DMS79 (cell line): ENCODE results near the gene ARSI.

Source experiments
- DNase-seq: peaks from one replicate; lab custom pipeline; 2025; lab: John Stamatoyannopoulos, UW

Gene ARSI

DNA sequence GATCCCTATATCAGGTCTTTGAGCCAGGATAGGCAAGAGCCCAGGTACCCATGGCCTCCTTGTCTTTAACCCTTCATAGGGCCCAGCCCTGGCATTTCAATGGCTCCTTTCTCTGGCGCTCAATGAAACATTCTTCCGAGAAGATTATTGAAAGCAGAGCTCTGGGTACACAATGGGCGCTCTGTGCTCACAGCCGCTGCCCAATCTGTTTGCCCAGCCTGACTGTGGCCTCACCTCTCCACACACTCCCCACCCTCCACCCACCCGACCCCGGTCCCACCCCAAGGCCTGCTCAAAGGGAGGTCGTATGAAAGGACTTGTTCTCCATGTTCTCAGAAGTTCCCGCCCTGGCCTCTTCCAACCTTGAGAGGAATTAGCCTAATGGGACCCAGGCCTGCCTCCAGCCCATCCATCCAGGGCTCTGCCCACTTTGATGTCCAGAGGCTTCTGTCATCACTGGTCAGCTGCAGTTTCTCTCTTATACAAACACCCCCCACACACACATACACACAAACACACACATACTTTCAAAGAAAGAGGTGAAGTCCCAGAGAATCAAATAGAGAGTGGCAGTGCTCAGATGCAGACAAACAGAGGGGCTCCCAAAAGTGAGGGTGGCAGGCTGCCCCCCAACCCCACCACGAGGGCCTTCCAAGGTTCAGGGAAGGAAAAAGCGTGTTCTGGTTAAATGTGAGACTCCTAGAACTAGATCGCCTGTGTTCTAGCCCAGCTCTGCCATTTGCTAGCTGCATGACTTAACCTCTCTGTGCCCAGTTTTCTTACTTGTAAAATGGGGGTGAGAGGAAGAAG is 5.1 kb upstream of the ARSI start:
- no peak for DNase-seq

DNA sequence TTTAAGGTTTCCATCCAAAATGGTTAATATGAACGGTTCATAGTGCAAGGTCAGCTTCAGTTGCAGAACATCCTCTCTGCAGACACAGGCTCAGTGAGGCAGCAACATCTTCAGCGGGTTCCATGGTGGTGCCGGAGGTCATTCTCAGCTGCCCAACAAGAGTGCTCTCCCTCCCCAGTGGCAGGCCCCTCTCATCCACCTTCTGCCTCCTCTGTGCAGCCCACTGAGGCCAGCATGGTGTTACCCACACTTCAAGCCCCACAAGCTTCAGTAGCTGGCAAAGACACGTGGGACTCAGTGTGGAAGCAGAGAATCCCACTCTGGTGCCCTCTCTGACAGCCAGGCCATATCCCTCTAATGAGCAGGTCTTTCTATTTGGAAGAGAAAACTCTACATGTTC is 4.1 kb upstream of the ARSI start:
- no peak for DNase-seq

DNA sequence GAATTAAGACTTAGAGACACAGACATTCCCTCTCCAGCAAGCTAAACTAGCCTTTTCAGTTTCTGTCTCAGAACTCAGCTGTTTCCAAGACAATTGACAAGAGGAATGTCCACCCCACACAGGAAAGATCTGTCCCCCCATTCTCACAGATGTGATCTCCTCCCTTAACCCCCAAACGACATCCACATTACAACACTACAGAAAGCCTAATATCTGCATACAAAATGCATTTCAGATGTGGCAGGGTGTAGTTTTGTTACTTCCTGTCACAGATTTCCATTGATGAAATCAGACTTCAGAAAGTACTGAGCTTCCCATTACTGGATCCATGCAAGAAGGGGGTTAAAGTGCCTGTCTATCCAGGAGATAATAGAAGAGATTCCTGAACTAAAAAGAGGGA is 2.9 kb upstream of the ARSI start:
- no peak for DNase-seq

DNA sequence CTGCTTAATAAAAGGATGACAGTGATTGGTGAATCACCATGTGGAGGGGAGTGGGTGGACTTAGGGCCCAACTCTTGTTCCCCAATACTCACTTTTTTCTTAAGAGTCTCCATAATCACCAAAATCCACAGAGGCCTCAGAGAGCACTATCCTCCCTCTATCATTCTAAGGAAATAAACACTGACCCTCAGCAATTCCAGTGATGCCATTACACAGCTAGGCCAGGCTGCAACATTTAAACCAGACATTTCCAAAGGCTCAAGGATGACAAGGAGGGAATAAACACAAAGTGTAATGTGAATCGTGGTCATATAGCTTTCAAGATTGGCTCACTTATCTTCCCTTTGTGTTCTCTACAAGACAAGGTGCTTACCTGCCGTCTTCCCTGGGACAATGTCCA is 2.4 kb upstream of the ARSI start:
- no peak for DNase-seq

DNA sequence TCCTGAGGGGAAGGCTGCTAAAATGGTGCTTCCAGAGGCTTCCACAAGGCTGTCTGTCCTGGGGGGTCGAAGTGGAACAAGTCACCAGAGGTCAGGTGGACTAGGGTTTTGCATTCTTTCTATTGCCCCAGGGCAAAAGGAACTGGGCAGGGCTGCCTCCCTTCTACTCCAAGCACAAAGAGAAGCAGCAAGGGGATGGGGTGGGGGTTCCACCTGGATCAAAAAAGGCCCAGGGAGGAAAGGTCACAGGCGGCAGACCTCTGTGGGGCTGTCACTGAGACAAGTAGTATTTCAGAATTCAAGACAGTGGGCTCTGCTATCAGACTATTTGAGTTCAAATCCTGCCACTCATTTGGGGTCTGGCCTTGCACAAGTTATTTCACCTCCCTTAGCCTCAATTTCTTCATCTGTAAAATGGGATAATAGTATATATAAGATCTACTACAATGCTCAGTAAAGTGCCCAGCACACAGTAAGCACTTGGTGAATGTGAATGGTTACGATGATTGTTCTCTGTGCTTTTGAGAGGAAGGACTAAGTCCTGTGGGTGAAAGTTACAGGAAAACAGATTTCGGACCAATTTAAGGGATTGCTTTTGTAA is 1.9 kb upstream of the ARSI start:
- DNase-seq, result no peak

DNA sequence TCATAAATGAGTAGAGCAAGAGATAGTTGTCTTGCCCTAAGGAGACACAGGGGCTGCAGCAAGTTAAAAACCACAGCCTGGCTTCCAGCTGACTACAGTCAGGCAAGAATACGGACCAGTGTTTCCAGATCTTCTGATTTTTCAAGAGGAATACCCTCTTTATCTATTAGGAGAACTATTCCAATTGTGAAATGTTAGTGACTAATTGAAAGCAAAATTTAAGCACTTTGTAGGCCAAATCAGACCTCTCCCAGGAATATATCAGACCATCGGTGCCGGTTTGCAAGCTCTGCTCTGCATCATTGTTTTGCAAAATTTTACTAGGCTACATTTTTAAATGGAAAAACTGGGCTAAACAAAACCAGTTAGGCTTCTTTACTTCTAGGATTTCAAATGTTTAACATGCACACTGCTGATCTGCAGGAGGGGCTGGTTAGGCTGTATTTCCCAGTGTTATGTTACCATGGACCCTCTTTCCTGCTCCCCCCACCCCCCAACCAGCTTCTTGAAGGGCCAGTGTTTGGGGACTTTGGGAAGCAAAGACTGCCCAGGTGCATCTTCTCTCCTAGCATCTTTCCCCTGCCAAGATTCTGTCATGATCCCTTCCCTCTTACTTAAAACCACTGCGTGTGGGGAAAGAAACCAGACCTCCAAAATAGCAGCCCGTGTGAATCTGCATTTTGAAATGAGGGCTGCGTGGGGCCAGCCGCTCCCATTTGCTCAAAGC is 1.1 kb upstream of the ARSI start:
- DNase-seq, result no peak

DNA sequence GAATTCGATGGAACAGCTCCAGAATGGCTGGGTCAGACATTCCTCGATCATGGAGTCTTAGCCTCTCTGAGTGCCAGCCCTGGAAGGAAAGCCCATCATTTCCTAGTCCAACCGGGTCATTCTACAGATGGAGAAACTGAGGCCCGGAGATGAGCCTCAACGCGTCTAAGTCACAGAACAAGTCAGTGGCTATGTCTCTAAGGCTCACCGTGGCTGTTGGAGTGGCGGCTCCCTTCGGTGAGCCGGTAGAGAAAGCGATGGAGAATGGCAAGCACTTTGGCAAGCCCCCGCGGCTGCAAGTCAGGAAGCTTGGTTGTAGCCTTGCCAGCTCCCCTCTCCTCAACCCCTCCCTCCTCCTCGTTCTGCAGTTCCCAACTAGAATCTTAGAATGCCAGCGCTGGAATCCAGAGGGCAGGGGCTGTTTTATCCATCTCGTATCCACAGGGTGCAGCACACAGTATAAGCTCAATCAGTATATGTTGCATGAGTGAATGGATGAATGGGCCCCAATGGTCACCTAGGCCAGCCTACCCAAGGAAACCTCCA is 438 bp upstream of the ARSI start:
- no peak for DNase-seq

DNA sequence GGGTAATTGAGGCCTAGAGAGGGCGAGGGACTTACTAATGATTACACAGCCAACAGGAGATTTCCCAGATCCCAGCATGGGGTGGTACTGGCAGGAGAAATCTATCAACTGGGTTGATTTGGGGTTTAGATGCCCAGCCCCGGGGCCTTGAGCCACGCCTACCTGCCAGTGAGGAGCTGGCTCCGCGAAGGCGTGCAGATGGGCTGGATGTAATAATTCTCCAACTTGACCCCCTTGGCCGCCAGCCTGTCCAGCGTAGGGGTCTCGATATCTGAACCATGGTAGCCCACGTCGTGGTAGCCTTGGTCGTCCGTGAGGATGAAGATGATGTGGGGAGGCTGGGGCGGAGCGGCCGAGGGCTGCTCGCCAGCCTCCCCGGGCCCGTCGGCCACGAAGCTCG is 804 bp downstream of the ARSI start:
- no peak for DNase-seq

DNA sequence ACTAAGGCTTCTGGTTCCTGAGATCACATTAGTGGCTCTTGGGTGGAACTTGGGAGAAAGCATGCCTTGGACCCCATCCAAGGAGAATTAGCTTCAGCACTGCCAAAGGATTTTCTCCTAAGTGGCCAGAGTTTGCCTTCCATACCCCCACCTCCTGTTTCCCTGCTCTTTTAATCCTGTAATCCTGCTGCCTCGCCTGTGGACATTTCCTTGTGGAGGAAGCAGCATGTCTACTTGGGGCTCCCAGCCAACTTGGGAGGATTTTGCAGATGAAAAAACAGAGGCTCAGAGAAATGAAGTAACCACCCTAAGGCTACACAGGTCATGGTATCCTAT is 1.6 kb downstream of the ARSI start:
- no peak for DNase-seq

DNA sequence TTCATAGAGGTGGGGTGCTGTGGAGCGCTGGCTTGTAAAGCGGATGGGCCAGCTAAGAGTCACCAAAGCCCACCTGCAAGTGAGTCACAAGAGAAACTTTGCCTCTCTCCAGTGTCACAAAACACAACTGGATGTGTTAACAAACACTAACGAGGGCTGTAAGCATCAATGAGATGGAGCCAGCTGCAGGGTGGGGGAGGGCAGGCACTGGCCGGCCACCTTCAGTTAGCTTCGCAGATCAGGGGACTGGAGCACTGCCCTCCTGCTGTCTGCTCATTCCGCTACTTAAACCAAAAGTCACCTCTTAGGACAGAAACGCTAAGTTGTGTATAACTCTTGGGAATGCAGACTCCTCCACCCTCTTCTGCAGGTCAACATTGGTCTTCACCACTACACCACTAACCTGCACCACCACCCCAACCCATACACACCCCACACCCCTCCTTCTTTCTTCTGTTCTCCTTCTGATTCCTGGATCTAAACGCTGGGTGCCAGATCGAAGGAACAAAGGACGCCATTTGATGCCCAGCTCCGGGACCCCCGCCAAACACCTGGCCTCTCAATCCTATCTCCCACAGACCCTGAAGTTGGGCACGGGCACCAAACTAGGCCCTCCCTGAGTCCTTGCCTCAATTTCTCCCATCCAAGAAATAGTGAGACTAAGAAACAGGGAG is 2.1 kb downstream of the ARSI start:
- DNase-seq, result no peak

DNA sequence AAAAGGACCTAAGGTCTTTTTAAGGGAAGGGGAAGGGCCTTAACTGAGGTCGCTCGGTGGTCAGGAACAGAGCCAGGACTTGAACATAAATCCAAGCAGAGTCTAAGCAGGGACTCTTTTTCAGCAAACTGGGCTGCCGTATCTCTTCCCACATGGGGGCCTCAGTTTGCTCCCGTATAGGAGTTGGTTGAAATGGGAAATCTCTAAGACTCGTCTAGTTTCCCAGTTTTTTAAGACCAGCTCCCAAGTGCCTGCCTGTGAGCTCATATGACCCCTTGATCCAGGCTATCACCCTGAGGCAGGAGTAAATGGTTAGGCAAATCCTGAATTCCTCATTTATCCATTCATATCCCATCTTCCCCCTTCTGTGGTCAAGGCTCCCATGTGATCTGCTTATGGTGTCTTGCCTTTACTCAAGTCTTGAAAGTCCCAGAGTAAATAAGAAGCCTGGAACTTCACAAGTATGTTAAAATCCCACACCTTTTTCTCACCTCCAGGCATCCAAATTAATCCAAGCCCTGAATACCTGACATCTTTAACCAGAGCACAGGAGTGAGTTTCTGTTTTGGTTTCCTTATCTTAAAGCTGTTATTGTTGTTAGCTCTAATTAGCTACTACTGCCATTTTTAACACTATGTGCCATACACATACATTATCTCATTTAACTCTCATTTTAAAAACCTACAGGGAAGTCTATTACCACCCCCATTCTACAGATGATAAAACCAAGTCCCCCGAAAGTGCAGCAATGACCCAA is 3.0 kb downstream of the ARSI start:
- no peak for DNase-seq

DNA sequence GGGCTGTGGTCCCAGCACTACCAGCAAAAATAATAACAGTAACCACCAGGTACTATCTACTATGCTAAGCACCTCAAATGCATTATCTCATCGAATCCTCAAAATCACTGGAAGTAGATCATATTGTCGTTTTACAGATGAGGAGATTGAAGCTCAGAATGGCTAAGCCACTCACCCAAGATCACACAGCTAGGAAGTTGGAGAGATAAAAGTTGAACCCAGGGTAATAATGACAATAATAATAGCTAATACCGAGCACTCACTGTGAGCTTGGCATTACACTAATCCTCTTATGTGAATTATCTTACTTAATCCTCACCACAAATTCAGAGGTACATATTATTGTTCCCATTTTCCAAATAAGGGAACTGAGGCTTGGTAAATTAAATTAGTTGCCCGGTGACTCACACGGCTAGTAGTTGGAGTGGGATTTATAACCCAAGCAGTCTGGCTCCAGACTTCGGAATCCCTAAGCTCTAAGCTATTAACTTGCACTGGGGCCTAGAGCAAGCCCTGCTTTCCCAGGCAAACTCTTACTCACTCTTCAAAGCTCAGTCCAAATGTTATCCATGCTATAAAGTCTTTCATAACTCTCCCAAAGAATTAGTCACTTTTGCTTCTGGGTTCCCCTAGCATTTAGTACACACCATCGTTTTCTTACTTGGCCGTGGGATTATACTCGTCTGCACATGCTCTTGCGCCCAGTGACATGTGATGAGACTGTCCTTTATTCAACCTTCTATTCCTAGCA is 3.8 kb downstream of the ARSI start:
- no peak for DNase-seq

DNA sequence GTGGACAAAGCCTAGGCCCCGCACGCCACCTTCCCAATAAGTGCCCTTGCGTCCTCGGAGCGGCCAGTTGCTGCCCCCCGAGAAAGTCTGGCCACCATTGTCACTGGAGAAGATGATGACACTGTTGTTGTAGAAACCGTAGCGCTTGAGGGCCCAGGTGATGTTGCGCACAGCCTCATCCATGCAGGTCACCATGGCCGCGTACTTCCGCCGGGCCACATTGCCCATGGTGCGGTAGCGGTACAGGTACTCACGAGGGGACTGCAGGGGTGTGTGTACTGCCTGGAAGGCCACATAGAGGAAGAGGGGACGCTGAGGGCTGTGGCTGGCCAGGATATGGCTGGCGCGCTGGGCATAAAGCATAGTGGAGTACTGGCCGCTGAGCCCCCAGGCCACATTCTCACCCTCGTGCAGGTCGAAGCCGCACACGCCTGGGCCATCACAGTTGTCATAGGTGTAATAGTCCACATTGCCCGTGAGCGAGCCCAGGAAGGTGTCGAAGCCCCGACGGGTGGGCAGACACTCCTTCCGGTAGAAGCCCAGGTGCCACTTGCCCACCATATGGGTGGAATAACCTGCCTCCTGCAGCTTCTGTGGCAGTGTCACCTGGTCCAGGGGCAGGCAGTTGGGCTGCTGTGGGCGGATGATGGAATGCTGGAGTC is 4.6 kb downstream of the ARSI start:
- DNase-seq, result no peak

DNA sequence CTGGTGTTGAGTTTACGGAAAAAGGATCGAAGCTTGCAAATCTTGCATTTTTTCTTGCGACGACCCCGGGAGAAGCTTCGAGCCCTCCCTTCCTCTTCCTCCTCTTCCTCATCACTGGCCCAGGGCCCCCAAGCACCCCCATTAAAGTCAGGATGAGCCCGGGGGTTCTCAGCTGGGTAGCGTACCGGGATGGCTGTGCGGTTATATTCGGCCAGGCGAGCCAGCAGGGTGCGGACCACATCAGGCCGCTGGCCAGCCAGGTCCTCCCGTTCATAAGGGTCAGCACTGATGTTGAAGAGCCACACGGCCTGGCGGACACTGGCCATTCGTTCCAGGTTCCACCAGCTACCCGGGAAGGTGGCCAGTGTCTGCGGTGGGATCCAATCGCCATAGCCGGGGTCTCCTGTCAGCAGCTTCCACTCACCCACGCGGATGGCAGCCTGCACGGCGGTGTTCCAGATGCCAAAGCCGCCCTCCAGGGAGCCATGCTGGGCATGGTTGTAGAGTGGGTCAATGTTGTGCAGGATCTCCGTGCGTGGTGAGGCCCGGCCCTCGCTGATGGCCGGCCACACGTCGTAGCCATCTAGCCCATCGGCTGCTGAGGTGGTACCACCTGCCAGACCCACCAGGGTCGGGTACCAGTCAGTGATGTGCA is 5.3 kb downstream of the ARSI start:
- no peak for DNase-seq

DNA sequence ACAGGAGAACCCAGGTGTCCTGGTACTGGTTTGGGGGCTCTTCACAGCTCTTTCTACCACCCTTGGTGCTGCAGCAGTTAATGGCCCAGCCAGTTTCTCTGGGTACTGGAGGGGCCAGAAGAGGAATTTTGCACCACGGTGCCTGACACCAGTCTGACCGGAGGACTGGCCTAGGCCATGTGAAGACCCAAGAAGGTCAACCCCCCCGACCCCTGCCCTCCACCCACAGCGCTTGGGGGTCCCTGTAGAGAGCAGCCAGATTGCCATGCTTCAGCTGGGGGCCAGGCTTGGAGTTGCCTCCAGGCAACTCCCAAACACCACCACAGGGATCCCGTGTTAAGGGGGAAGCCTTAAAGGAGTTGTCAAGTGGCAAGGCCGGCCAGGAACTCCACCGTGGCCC is 6.2 kb downstream of the ARSI start:
- no peak for DNase-seq

DNA sequence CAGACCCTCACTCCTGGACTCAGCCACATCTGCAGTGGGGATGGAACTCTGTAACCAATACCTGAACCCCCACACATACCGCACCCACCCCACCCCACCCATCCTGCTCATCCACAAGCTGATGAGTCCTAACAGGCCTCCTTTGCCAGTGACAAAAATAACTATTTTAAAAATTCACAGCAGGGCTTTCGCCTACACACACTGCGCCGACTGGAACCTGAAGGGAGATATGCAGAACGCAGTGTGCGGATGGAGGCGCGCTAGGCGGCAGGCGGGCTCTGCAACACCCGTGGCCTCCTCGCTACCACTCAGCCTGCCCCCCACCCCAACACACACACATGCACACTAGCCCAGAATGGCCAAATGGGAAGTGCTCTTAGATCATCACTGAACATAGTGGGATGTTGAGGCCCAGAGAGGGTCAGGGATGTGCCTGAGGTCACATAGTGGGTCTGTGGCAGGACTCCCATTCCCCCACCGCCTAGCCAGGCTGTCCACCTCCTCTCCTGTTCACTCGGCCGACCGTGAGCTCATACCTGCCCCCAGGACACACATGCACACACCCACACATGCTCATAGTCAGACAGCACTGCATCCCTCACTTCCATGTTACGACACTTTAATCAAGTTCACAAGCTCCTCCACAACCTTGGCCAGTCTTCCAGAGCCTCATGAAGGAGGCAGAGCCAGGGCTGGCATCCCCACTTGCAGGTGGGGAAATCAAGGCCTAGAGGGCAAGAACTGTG is 6.8 kb downstream of the ARSI start:
- DNase-seq, result no peak

DNA sequence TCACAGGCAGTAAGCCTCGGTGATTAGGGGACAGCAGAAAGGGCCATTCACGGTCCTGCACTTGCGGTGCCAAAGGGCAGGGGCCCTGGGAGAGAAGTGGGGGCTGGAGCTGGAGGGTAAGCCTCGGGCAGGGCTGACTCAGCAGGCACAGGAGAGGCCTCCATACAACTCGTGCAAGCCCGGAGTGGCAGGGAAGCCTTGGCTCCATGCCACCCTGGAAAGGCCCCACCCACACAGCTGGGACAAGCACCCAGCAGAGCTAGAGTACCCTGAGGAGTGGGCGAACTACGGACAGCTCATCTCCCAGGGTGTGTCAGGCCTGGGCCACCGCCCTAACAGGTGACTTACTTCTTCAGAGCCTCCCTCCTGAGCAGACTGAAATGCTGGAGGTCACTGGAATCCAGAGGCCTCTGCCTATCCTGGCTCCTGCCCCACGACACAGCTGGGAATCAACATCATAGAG is 7.5 kb downstream of the ARSI start:
- DNase-seq, result no peak

DNA sequence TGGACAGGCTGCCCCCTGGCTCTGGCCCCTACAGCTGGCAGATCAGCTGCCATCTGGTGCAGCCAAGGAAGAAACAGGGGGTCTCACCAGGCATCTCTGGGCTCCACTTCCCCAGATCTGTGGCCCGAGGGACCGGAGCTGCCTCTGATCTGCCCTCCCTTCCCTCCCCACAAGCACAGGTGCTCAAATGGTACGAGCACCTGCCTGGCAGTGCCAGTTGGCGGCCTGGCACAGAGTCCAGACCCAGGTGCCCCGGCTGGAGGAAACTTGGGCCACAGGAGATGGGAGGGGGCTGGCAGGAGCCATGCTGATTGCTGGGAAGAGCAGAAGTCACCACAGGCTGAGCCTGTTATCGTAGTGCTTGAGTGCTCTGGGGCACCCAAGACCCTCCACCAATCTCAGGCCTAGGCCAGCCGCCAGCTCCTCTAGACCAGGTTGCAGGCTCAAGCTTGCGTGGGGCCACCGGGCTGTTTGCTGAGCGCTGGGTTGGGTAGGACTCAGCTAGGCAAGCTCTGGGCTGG is 8.1 kb downstream of the ARSI start:
- no peak for DNase-seq
